Left ventricle myocardium inferior (tissue), 1 donor: ENCODE measurements around the gene TNFAIP3. TPM values are rescaled to one million over a fixed set of nuclear protein-coding genes. Genes with fewer than 3 reads are reported as not detected.

Experiments used
- DNase-seq: peaks from one replicate; pipeline ENCODE4 v3.0.0-alpha.2; 2020
- H3K27ac ChIP-seq: fragments of 200-600 bp; replicated peaks from 2 replicates; pipeline ENCODE4 v1.8.0; 2021
- H3K27me3 ChIP-seq: fragments of 200-600 bp; 2 replicates; pipeline ENCODE4 v1.8.0; 2021; ENCODE audit warnings: low read depth
- H3K36me3 ChIP-seq: fragments of 200-600 bp; 2 replicates; pipeline ENCODE4 v1.8.0; 2021
- H3K4me1 ChIP-seq: fragments of 200-600 bp; 2 replicates; pipeline ENCODE4 v1.8.0; 2021
- H3K4me3 ChIP-seq: fragments of 200-600 bp; 2 replicates; pipeline ENCODE4 v1.8.0; 2021; ENCODE audit warnings: mild to moderate bottlenecking, moderate library complexity
- H3K9me3 ChIP-seq: fragments of 200-600 bp; replicated peaks from 2 replicates; pipeline ENCODE4 v1.8.0; 2021
- intact Hi-C: fragments of 100-400 bp; cut with micrococcal nuclease; formaldehyde crosslinking; loops from one replicate; pipeline ENCODE4 v1.11.0; 2022
- total RNA-seq: library from RNA; stranded (reverse); fragmentation: NEBNext Ultra II Directional; extraction: Animal tissue kit (Norgen Biotek cat#: 25700); gene quantifications from one replicate; pipeline ENCODE4 v1.2.1, GENCODE V29; 2021
- TF ChIP-seq, protein P1 (sequence below): fragments of 200-600 bp; IDR thresholded peaks from 2 replicates; pipeline ENCODE4 v1.8.0; 2021; ENCODE audit warnings: antibody characterized with exemption, mild to moderate bottlenecking, borderline replicate concordance
- donor health status: DM: no; HTN: yes; CAD: no; lungs with severe emphysema.

TNFAIP3 gene
- total RNA-seq, 1 donor from 2014 or later, result 7.0 TPM

DNA sequence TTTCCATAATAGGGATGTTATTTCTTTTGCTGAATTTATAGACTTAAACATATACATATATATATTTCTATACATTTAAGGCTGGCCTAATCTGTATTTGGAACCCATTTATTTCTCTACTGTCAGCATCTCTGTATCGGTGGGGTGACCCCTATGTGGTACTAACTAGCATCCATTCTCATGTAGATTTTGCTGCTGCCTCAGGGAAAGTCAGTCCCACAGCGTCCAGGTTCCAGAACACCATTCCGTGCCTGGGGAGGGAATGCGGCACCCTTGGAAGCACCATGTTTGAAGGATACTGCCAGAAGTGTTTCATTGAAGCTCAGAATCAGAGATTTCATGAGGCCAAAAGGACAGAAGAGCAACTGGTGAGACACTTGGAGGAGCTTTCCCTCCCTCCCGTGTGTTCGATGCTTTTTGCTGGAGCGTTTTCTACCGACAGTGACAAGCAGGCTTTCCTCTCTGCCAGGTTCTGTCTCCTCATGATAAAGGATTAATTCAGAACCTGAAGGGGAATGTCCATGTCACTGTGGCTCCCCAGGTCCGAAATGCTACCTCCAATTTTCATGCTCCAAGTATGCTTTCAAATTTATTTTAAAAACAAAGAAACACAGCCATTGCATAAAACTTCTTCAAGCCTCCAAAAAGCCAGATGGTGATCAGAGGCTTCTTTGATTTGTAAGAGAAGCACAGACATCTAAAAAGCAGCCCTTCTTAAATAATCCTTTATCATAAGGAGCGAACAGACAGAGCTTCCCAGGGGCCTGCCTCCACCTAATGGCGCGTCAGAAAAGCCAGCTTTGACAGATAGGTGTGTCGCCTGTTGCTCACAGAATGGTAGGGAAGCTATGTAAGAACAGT, 13.1 kb downstream of the TNFAIP3 start:
- DNase-seq, result no peak
- intact Hi-C loops, result no loop called here

DNA sequence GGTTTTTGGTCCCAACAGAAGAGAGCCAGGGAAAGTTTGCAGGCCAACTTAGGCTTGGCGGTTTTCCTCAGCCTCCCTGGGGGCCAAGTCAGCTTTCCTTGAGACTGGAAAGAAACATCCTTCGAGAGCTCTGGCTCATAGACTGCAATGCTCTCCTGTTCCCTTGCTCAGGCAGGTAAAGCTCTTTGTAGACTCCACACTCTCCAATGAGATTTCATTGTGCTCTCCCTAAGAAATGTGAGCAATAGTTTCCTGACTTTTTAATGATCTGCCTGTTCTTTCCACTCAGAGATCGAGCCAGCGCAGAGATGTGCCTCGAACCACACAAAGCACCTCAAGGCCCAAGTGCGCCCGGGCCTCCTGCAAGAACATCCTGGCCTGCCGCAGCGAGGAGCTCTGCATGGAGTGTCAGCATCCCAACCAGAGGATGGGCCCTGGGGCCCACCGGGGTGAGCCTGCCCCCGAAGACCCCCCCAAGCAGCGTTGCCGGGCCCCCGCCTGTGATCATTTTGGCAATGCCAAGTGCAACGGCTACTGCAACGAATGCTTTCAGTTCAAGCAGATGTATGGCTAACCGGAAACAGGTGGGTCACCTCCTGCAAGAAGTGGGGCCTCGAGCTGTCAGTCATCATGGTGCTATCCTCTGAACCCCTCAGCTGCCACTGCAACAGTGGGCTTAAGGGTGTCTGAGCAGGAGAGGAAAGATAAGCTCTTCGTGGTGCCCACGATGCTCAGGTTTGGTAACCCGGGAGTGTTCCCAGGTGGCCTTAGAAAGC, 13.9 kb downstream of the TNFAIP3 start:
- H3K27me3 ChIP-seq, result no peaks in the 10 kb centered on the region
- peaks cover 74% of the 10 kb centered on the region for H3K36me3 ChIP-seq
- H3K27ac ChIP-seq, result peak overlapping the region; percentile 73
- peaks cover under 1% of the 10 kb centered on the region for H3K9me3 ChIP-seq
- intact Hi-C loops, result no loop called here
- TF ChIP-seq, protein P1, sequence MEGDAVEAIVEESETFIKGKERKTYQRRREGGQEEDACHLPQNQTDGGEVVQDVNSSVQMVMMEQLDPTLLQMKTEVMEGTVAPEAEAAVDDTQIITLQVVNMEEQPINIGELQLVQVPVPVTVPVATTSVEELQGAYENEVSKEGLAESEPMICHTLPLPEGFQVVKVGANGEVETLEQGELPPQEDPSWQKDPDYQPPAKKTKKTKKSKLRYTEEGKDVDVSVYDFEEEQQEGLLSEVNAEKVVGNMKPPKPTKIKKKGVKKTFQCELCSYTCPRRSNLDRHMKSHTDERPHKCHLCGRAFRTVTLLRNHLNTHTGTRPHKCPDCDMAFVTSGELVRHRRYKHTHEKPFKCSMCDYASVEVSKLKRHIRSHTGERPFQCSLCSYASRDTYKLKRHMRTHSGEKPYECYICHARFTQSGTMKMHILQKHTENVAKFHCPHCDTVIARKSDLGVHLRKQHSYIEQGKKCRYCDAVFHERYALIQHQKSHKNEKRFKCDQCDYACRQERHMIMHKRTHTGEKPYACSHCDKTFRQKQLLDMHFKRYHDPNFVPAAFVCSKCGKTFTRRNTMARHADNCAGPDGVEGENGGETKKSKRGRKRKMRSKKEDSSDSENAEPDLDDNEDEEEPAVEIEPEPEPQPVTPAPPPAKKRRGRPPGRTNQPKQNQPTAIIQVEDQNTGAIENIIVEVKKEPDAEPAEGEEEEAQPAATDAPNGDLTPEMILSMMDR, result no peak
- DNase-seq, result peak; percentile 49
- peaks cover 38% of the 10 kb centered on the region for H3K4me1 ChIP-seq
- no peak overlapping the region for H3K4me3 ChIP-seq

More for the DNA sequence above, 13.1 kb downstream of the TNFAIP3 start:
- H3K27ac ChIP-seq, result peak overlapping the region; percentile 73
- no peaks in the 10 kb centered on the region for H3K27me3 ChIP-seq
- H3K4me3 ChIP-seq, result no peak overlapping the region
- H3K36me3 ChIP-seq, result peaks cover 83% of the 10 kb centered on the region
- TF ChIP-seq, protein P1, result no peak
- no peaks in the 10 kb centered on the region for H3K9me3 ChIP-seq
- H3K4me1 ChIP-seq, result peaks cover 38% of the 10 kb centered on the region

DNA sequence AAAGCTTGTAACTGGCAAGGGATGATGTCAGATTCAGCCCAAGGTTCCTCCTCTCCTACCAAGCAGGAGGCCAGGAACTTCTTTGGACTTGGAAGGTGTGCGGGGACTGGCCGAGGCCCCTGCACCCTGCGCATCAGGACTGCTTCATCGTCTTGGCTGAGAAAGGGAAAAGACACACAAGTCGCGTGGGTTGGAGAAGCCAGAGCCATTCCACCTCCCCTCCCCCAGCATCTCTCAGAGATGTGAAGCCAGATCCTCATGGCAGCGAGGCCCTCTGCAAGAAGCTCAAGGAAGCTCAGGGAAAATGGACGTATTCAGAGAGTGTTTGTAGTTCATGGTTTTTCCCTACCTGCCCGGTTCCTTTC, 14.4 kb downstream of the TNFAIP3 start:
- peaks cover 69% of the 10 kb centered on the region for H3K36me3 ChIP-seq
- DNase-seq, result no peak
- H3K4me3 ChIP-seq, result no peak overlapping the region
- intact Hi-C loops, result no loop called here
- no peaks in the 10 kb centered on the region for H3K27me3 ChIP-seq
- H3K4me1 ChIP-seq, result peaks cover 38% of the 10 kb centered on the region
- peaks cover 7% of the 10 kb centered on the region for H3K9me3 ChIP-seq
- H3K27ac ChIP-seq, result peak overlapping the region; percentile 2
- TF ChIP-seq, protein P1, result no peak

DNA sequence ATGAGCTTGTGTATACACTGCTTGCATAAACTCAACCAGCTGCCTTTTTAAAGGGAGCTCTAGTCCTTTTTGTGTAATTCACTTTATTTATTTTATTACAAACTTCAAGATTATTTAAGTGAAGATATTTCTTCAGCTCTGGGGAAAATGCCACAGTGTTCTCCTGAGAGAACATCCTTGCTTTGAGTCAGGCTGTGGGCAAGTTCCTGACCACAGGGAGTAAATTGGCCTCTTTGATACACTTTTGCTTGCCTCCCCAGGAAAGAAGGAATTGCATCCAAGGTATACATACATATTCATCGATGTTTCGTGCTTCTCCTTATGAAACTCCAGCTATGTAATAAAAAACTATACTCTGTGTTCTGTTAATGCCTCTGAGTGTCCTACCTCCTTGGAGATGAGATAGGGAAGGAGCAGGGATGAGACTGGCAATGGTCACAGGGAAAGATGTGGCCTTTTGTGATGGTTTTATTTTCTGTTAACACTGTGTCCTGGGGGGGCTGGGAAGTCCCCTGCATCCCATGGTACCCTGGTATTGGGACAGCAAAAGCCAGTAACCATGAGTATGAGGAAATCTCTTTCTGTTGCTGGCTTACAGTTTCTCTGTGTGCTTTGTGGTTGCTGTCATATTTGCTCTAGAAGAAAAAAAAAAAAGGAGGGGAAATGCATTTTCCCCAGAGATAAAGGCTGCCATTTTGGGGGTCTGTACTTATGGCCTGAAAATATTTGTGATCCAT, 15.3 kb downstream of the TNFAIP3 start:
- intact Hi-C loops, result no loop called here
- Histone ChIP-seq H3K9me3 (peaks cover 9% of the 10 kb centered on the region), H3K27me3 (no peaks in the 10 kb centered on the region), H3K4me1 (peaks cover 38% of the 10 kb centered on the region), H3K36me3 (peaks cover 60% of the 10 kb centered on the region), H3K27ac (no peak overlapping the region), H3K4me3 (no peak overlapping the region)
- DNase-seq, result no peak
- TF ChIP-seq, protein P1, result no peak
